Stimulated activated CD4-positive, alpha-beta T cell treated with anti-CD3 and anti-CD28 coated beads, TNF-alpha, amount 100 ng/mL, for 4 hours (primary cell): Measurements from ENCODE around the gene GADD45GIP1.

Experiments
- DNase-seq, 3 experiments: peaks; one replicate each; pipeline ENCODE4 v3.0.0-alpha.2; 2020; ENCODE audit warnings: low read depth in 3 of 3

The GADD45GIP1 gene

GRCh38 chr19:12912571-12912970 lies 44.5 kb downstream of the GADD45GIP1 start:
- no peak for DNase-seq

- no peak for DNase-seq
Observed at GRCh38 chr19:12907166-12907565, 49.9 kb downstream of the GADD45GIP1 start.
